K562 (cell line): Measurements from ENCODE around the gene MYL3. TPM values are rescaled to one million over a fixed set of nuclear protein-coding genes. Genes with fewer than 3 reads are reported as not detected.
A peak's percentile ranks its signal among the peaks of the same experiment; 100 is the strongest.

ENCODE experiments used
- ATAC-seq: fragments of 200-7000 bp; cut with Tn5 transposase; 3 replicates; pipeline ENCODE4 v1.9.1; 2020; ENCODE audit warnings: moderate library complexity
- BruUV-seq: library from RNA; stranded (reverse); fragments of 400-500 nt; replicated peaks from 2 replicates; lab custom pipeline; 2021; lab: Mats Ljungman, UMichigan
- CTCF ChIA-PET: fragments of 300-600 bp; formaldehyde crosslinking; extraction: SDS; loops from one replicate; lab custom pipeline; 2021; ENCODE audit warnings: low intra/inter-chr PET ratio; lab: Yijun Ruan, JAX
- POLR2A ChIA-PET: fragments of 300-600, 350-650 bp; sonication (Branson Sonifier 250); formaldehyde crosslinking; extraction: SDS; loops from one replicate; lab custom pipeline; 2021; ENCODE audit warnings: antibody characterized with exemption, inconsistent platforms; lab: Yijun Ruan, JAX
- DNase-seq, 4 experiments: peaks; one replicate each; pipeline versions ENCODE4 v3.0.0 to v3.0.0-alpha.2; 2011 to 2018; ENCODE audit warnings: low spot score in 3 of 4, mixed read lengths in 3 of 4; ENCODE audit errors: extremely low read depth in 1 of 4
- FAIRE-seq: peaks from 2 replicates; lab custom pipeline; 2011; peaks lifted over from hg19 to GRCh38; lab: Jason Lieb, UNC
- H2AFZ ChIP-seq: 2 replicates; pipeline ENCODE4 v1.6.0; 2011; ENCODE audit warnings: low read depth, low read length, control low read depth, inconsistent platforms
- H3K27ac ChIP-seq: fragments of 200-600 bp; 3 replicates; pipeline ENCODE4 v1.8.0; 2011; ENCODE audit warnings: low read depth, mild to moderate bottlenecking, control low read depth, inconsistent platforms, low read length, moderate library complexity, mixed read lengths; ENCODE audit errors: extremely low read depth
- H3K27me3 ChIP-seq, 2 experiments: fragments of 300-600 bp in 1 of 2; 2 replicates in 1 of 2; 3 replicates in 1 of 2; pipeline versions ENCODE4 v1.6.0 to v1.8.0; 2011; ENCODE audit warnings: inconsistent platforms in 2 of 2, low read length in 2 of 2, mild to moderate bottlenecking in 1 of 2, mixed read lengths in 1 of 2, moderate library complexity in 1 of 2; ENCODE audit not compliant: control insufficient read depth in 2 of 2, insufficient read depth in 2 of 2
- H3K36me3 ChIP-seq: fragments of 300-600 bp; 3 replicates; pipeline ENCODE4 v1.8.0; 2011; ENCODE audit warnings: mild to moderate bottlenecking, low read length, inconsistent platforms; ENCODE audit not compliant: control insufficient read depth, insufficient read depth
- H3K4me1 ChIP-seq, 2 experiments: fragments of 200-600 bp in 1 of 2; replicated peaks in 1 of 2; 2 replicates in 1 of 2; 3 replicates in 1 of 2; pipeline versions ENCODE4 v1.5.1 to v1.8.0; 2011; ENCODE audit warnings: inconsistent platforms in 2 of 2, low read length in 2 of 2, mild to moderate bottlenecking in 1 of 2, mixed read lengths in 1 of 2, moderate library complexity in 1 of 2; ENCODE audit not compliant: control insufficient read depth in 2 of 2, insufficient read depth in 2 of 2
- H3K4me2 ChIP-seq: 2 replicates; pipeline ENCODE4 v1.6.1; 2011; ENCODE audit warnings: low read length, control low read depth, inconsistent platforms, mixed read lengths; ENCODE audit not compliant: insufficient read depth
- H3K4me3 ChIP-seq: fragments of 200-600 bp; sonication (generic), shearing (Covaris generic); 2 replicates; pipeline ENCODE4 v1.5.1; 2016; ENCODE audit warnings: control low read depth, inconsistent platforms
- H3K79me2 ChIP-seq: fragments of 200-600 bp; 3 replicates; pipeline ENCODE4 v1.8.0; 2011; ENCODE audit warnings: low read length, inconsistent platforms; ENCODE audit not compliant: control insufficient read depth, insufficient read depth
- H3K9ac ChIP-seq, 2 experiments: 2 replicates each; pipeline versions ENCODE4 v1.6.0 to v1.6.1; 2011; ENCODE audit warnings: low read depth in 2 of 2, low read length in 2 of 2, control low read depth in 1 of 2, inconsistent platforms in 1 of 2, mild to moderate bottlenecking in 1 of 2, mixed read lengths in 1 of 2; ENCODE audit not compliant: insufficient read depth in 1 of 2
- H3K9me1 ChIP-seq: one replicate; pipeline ENCODE4 v1.6.0; 2011; ENCODE audit warnings: inconsistent platforms, mild to moderate bottlenecking, low read length, moderate library complexity; ENCODE audit not compliant: control insufficient read depth, insufficient read depth
- H3K9me3 ChIP-seq: replicated peaks from 2 replicates; pipeline ENCODE4 v1.5.1; 2011; ENCODE audit warnings: low read depth, low read length, inconsistent platforms; ENCODE audit not compliant: control insufficient read depth, insufficient read depth
- H4K20me1 ChIP-seq: replicated peaks from 2 replicates; pipeline ENCODE4 v1.6.1; 2011; ENCODE audit warnings: low read length, inconsistent platforms, mixed read lengths; ENCODE audit not compliant: control insufficient read depth, insufficient read depth
- CREB1 ChIP-seq, 2 experiments: sonication (generic) in 1 of 2; formaldehyde crosslinking in 1 of 2; IDR thresholded peaks; 2 replicates each; pipeline versions ENCODE4 v1.6.1 to v1.8.0; 2012 to 2022; ENCODE audit warnings: inconsistent platforms in 1 of 2, mild to moderate bottlenecking in 1 of 2, missing genetic modification reagents in 1 of 2, moderate library complexity in 1 of 2
- EHMT2 ChIP-seq: fragments of 450-650 bp; IDR thresholded peaks from 2 replicates; pipeline ENCODE4 v1.6.1; 2018; ENCODE audit warnings: antibody characterized with exemption
- GABPB2 ChIP-seq: fragments of 250-450 bp; sonication (Bioruptor Pico); conservative IDR thresholded peaks from 2 replicates; pipeline ENCODE4 v1.5.1; 2021; ENCODE audit warnings: mild to moderate bottlenecking
- ILF3 ChIP-seq: fragments of 450-650 bp; IDR thresholded peaks from 2 replicates; pipeline ENCODE4 v1.6.1; 2018; ENCODE audit warnings: antibody characterized with exemption, mild to moderate bottlenecking, moderate library complexity, borderline replicate concordance
- IRF2 ChIP-seq: sonication (generic); formaldehyde crosslinking; IDR thresholded peaks from 2 replicates; pipeline ENCODE4 v1.8.1; 2022; ENCODE audit warnings: mild to moderate bottlenecking, missing genetic modification reagents
- KLF10 ChIP-seq: fragments of 250-450 bp; sonication (Bioruptor Pico); IDR thresholded peaks from 2 replicates; pipeline ENCODE4 v1.6.1; 2021; ENCODE audit warnings: matching md5 sums
- RB1 ChIP-seq: fragments of 450-650 bp; IDR thresholded peaks from 2 replicates; pipeline ENCODE4 v1.6.1; 2017; ENCODE audit warnings: low read depth, mild to moderate bottlenecking
- SOX6 ChIP-seq: fragments of 450-650 bp; IDR thresholded peaks from 2 replicates; pipeline ENCODE4 v1.6.1; 2014; ENCODE audit warnings: mild to moderate bottlenecking
- TCF7 ChIP-seq: sonication (generic); IDR thresholded peaks from 2 replicates; pipeline ENCODE4 v1.6.1; 2016; ENCODE audit warnings: antibody characterized with exemption, borderline replicate concordance
- TSC22D4 ChIP-seq: fragments of 450-650 bp; IDR thresholded peaks from 2 replicates; pipeline ENCODE4 v1.6.1; 2016; ENCODE audit warnings: missing genetic modification characterization, missing biosample characterization, control low read depth
- ZBTB8A ChIP-seq: fragments of 450-650 bp; IDR thresholded peaks from 2 replicates; pipeline ENCODE4 v1.6.1; 2018; ENCODE audit warnings: mild to moderate bottlenecking, moderate library complexity; ENCODE audit not compliant: partially characterized antibody
- ZNF586 ChIP-seq: fragments of 450-650 bp; formaldehyde crosslinking; conservative IDR thresholded peaks from 2 replicates; pipeline ENCODE4 v1.4.0; 2020; ENCODE audit warnings: mild to moderate bottlenecking, moderate library complexity
- WGBS: fragments of 100-300 bp; shearing (Covaris generic); methylation state at CpG from one replicate; pipeline ENCODE4 v1.1.6; 2016; ENCODE audit warnings: low coverage, mixed read lengths; ENCODE audit not compliant: insufficient coverage; ENCODE audit errors: missing lambda C conversion rate; 5-methylcytosine and 5-hydroxymethylcytosine counted together
- in situ Hi-C: fragments of 300-500 bp; cut with MboI; formaldehyde crosslinking; loops from 4 replicates; pipeline ENCODE4 v1.15.0; 2018; ENCODE audit warnings: inconsistent platforms, mixed read lengths
- intact Hi-C: fragments of 100-400 bp; cut with micrococcal nuclease; formaldehyde crosslinking; loops from 2 replicates; pipeline ENCODE4 v1.14.2; 2022
- polyA plus RNA-seq, 8 experiments: library from polyadenylated mRNA; depleted of rRNA in 4 of 8; stranded (reverse) in 5 of 8; unstranded in 3 of 8; fragments of >200 nt; fragmentation: Nextera tagmentation in 2 of 8; fragmentation: Illumina TruSeq in 1 of 8; extraction: Ambion mirVana in 2 of 8; extraction: Trizol in 1 of 8; gene quantifications; 2 replicates each; pipeline versions ENCODE4 v1.2.1 to v1.2.3, GENCODE V29; 2011 to 2014; ENCODE audit warnings: inconsistent platforms in 1 of 8, missing spikeins in 1 of 8
- total RNA-seq, 7 experiments: library from RNA; depleted of rRNA in 6 of 7; stranded (reverse); fragments of >200 nt in 6 of 7; fragmentation: Illumina TruSeq in 2 of 7; extraction: Trizol in 2 of 7; gene quantifications; 2 replicates each; pipeline versions ENCODE4 v1.2.1 to v1.2.3, GENCODE V29; 2011 to 2021; ENCODE audit warnings: low replicate concordance in 1 of 7
- TF ChIP-seq, protein P1 (sequence below): IDR thresholded peaks from 2 replicates; pipeline ENCODE4 v1.6.1; 2011; ENCODE audit not compliant: insufficient read length; ENCODE audit errors: extremely low read depth
- TF ChIP-seq, protein P2 (sequence below): sonication (generic); formaldehyde crosslinking; IDR thresholded peaks from 2 replicates; pipeline ENCODE4 v1.5.0; 2020; ENCODE audit warnings: missing genetic modification reagents
- TF ChIP-seq, protein P3 (sequence below), 3 experiments: IDR thresholded peaks in 2 of 3; conservative IDR thresholded peaks in 1 of 3; 2 replicates each; pipeline ENCODE4 v1.5.1; 2011 to 2012; ENCODE audit warnings: low read length in 3 of 3, mild to moderate bottlenecking in 3 of 3, control low read depth in 2 of 3, improper control_type of control experiment in 1 of 3, inconsistent platforms in 1 of 3, low read depth in 1 of 3, mixed read lengths in 1 of 3, moderate library complexity in 1 of 3; ENCODE audit not compliant: insufficient read depth in 2 of 3
- TF ChIP-seq, protein P4 (sequence below): fragments of 250-450 bp; sonication (Bioruptor Pico); IDR thresholded peaks from 2 replicates; pipeline ENCODE4 v1.4.0; 2020

The MYL3 gene
- total and polyA plus RNA-seq, 9 of the 15 experiments (the other 6 are each of a cell fraction or from before 2014, with no cell fraction given): 0.14 to 0.45 TPM; not detected in 7

DNA sequence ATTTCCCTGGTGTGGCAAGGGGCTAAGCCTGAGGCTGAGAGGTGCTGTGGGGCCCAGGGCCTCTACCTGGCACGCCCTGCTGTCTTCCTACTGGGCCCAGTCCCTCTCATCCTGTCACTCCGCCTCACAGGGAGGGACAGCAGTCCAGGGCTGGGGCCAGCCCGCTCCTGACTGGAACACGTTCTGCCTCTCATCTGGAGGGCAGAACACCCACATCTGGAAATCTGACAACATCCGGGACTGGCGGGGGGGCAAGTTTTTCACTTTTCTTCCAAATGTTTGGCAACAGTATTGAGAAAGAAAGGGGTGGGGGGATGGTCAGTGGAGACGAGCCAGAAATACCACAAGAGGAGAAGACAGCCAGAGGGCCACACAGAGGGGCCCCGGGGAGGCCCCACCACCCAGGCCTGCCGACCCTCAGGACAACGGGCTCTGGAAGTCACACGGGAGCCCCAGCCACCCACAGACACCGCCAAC, 1.8 kb upstream of the MYL3 start (continued):
- no peak for TF ChIP-seq EHMT2
- TF ChIP-seq GABPB2: no peak
- TF ChIP-seq TSC22D4 (tag): no peak
- TF ChIP-seq TCF7: no peak
- TF ChIP-seq IRF2 (CRISPR knock-in tag): no peak
- TF ChIP-seq, protein P1, sequence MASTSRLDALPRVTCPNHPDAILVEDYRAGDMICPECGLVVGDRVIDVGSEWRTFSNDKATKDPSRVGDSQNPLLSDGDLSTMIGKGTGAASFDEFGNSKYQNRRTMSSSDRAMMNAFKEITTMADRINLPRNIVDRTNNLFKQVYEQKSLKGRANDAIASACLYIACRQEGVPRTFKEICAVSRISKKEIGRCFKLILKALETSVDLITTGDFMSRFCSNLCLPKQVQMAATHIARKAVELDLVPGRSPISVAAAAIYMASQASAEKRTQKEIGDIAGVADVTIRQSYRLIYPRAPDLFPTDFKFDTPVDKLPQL: no peak

DNA sequence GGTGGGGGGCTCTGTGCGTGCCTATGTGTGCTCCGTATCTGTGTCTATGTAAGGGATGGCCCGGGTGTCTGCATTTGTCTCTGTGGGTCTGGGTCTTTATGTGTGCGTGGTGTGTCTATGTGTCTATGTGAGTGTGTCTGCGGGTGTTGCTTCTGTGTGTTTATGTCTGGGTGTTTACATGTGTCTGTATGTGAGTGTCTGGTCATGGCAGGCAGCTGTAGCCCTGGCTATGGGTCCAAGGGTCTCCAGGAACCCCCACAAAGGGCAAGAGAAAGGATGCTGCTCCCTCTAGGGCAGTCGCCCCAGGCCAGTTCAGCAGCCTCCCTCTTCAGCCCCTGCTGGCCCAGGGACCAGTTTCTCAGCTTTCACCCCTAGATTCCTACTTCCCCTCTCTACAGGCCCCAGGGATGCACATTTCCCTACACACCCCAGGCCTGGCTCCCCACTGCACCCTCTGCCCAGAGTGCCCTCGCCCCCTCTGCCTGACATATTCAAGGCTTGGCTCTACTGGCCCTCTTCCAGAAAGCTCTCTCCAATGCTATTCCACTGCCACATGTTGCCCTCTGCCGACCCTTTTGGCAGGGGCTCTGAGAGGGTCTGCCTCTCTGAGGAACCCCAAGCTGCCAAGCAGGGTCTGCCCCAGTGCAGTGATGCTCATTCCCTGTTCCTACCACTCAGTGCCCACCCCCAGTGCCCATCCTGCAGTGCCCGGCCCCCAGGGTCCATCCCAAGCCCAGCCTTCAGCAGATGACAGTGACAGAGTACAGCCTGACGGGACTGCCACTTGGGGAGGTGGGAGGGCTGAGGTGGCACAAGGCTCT, 1.0 kb upstream of the MYL3 start:
- WGBS: 4% methylated on average over 10 of the region's 10 CpGs
- TF ChIP-seq CREB1 (IDR thresholded peaks at IDR 0.05): no peak
- no peak for TF ChIP-seq CREB1 (CRISPR knock-in tag; IDR thresholded peaks at IDR 0.05)
- no peak for TF ChIP-seq RB1
- no peak for TF ChIP-seq ILF3
- TF ChIP-seq, protein P2, sequence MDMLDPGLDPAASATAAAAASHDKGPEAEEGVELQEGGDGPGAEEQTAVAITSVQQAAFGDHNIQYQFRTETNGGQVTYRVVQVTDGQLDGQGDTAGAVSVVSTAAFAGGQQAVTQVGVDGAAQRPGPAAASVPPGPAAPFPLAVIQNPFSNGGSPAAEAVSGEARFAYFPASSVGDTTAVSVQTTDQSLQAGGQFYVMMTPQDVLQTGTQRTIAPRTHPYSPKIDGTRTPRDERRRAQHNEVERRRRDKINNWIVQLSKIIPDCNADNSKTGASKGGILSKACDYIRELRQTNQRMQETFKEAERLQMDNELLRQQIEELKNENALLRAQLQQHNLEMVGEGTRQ (CRISPR knock-in tag): no peak
- TF ChIP-seq, protein P3, sequence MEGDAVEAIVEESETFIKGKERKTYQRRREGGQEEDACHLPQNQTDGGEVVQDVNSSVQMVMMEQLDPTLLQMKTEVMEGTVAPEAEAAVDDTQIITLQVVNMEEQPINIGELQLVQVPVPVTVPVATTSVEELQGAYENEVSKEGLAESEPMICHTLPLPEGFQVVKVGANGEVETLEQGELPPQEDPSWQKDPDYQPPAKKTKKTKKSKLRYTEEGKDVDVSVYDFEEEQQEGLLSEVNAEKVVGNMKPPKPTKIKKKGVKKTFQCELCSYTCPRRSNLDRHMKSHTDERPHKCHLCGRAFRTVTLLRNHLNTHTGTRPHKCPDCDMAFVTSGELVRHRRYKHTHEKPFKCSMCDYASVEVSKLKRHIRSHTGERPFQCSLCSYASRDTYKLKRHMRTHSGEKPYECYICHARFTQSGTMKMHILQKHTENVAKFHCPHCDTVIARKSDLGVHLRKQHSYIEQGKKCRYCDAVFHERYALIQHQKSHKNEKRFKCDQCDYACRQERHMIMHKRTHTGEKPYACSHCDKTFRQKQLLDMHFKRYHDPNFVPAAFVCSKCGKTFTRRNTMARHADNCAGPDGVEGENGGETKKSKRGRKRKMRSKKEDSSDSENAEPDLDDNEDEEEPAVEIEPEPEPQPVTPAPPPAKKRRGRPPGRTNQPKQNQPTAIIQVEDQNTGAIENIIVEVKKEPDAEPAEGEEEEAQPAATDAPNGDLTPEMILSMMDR (IDR thresholded peaks at IDR 0.05 in 2 of 3, conservative IDR thresholded peaks at IDR 0.05 in 1 of 3; ENCODE audit: insufficient read depth in 2 of 3, low read depth in 1 of 3, low read length in 3 of 3): 0 out of 6 replicates have a peak, but pooled peaks of 1 of the 3 experiments have one; percentile 10
- TF ChIP-seq ZBTB8A: no peak
- TF ChIP-seq SOX6: no peak
- TF ChIP-seq, protein P4, sequence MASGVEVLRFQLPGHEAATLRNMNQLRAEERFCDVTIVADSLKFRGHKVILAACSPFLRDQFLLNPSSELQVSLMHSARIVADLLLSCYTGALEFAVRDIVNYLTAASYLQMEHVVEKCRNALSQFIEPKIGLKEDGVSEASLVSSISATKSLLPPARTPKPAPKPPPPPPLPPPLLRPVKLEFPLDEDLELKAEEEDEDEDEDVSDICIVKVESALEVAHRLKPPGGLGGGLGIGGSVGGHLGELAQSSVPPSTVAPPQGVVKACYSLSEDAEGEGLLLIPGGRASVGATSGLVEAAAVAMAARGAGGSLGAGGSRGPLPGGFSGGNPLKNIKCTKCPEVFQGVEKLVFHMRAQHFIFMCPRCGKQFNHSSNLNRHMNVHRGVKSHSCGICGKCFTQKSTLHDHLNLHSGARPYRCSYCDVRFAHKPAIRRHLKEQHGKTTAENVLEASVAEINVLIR: no peak
- no peak for TF ChIP-seq ZNF586 (CRISPR knock-in tag)
- no peak for TF ChIP-seq KLF10 (CRISPR knock-in tag)

More for the DNA sequence above, 1.0 kb upstream of the MYL3 start:
- DNase-seq: no peak
- POLR2A ChIA-PET: interaction anchor here (0.6 kb wide), 2 partner anchors 17 to 364 kb away, joined by 3 to 5 read pairs; no protein-coding TSS in a partner anchor
- Histone ChIP-seq H3K79me2 (no peaks in the 10 kb centered on the region), H3K27me3 (peaks cover 2 to 33% of the 10 kb centered on the region in 2 experiments; a peak in 4 of 5 replicates), H3K27ac (no peak overlapping the region), H3K9ac (0 out of 4 replicates have a peak overlapping the region, but pooled peaks of 1 of the 2 experiments have one; percentile 29), H3K4me1 (peaks cover 0 to 20% of the 10 kb centered on the region in 2 experiments; a peak in 2 of 5 replicates), H4K20me1 (peaks cover 21% of the 10 kb centered on the region), H3K4me3 (no peak overlapping the region), H3K4me2 (no peak overlapping the region), H3K9me1 (no peaks in the 10 kb centered on the region), H2AFZ (peak overlapping the region; percentile 26; the same call in 1 of the 2 replicates), H3K9me3 (no peaks in the 10 kb centered on the region), H3K36me3 (no peaks in the 10 kb centered on the region)
- no peak for ATAC-seq
- no TSS peak for BruUV-seq
- in situ Hi-C loops: no loop called here
- intact Hi-C loops: loop anchor here (10.0 kb wide), 1 partner anchor 511 kb away; no protein-coding TSS in a partner anchor
- FAIRE-seq: no peak
- CTCF ChIA-PET: no interaction called here
